ENCODE data around the gene JAML. TPM values are rescaled to one million over a fixed set of nuclear protein-coding genes. Genes with fewer than 3 reads are reported as not detected.

Gene JAML
- total and polyA plus RNA-seq, 2 experiments from 2014 or later: 0.56 to 1.0 TPM

DNA sequence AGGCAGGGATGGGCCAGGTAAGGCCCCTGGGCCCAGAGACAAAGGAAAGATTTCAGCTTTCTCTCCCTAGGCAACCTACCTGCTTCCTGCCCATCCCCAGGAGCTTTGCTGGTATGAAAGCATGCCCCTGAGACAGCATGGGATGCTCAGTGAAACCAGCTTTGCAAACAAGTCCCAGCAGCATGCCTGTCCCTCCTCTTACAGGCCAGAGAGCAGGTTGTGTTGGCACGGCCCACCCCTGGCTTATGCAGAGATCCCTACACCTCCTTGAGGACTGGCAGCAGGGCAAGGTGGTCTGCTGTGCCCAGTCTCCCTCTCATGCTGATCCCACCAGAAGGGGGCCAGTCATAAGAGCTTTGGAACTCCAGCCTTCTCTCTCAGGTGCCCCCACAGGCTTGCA lies 75.3 kb downstream of the JAML start:
- 0 out of 2 replicates have a peak, but pooled peaks cover 3% of the 10 kb centered on the region for H4K20me1 ChIP-seq (replicated peaks; ENCODE audit: insufficient read depth)
- TF ChIP-seq CTCF (conservative IDR thresholded peaks at IDR 0.05; ENCODE audit: low read depth in 2 of 2) (0 out of 4 replicates have a peak, but pooled peaks of 1 of the 2 experiments have one; percentile 4), ZNF331 (CRISPR knock-in tag; IDR thresholded peaks at IDR 0.05; ENCODE audit: low read depth) (no peak), JUNB (IDR thresholded peaks at IDR 0.05; ENCODE audit: unreplicated experiment) (no peak), POLR2AphosphoS5 (IDR thresholded peaks at IDR 0.05; ENCODE audit: low read depth) (no peak)
- peaks cover 89% of the 10 kb centered on the region for H3K27me3 ChIP-seq (ENCODE audit: insufficient read depth)
- no peak overlapping the region for H3K27ac ChIP-seq (ENCODE audit: low read depth)
- Mint-ChIP-seq H3K4me1 (peaks cover 49% of the 10 kb centered on the region), H3K36me3 (ENCODE audit: low read depth) (no peaks in the 10 kb centered on the region), H3K4me3 (no peak overlapping the region; the same call in 2 of the 3 replicates), H3K27me3 (ENCODE audit: insufficient read depth, low read depth, poor library complexity) (peaks cover 59% of the 10 kb centered on the region), H3K9me3 (no peaks in the 10 kb centered on the region), H3K27ac (no peak overlapping the region)
- no peaks in the 10 kb centered on the region for H3K79me2 ChIP-seq (replicated peaks; ENCODE audit: insufficient read depth)
- no peak overlapping the region for H3K4me2 ChIP-seq
- no peak for DNase-seq (ENCODE audit: low spot score)
- no peaks in the 10 kb centered on the region for H3K9me2 ChIP-seq (ENCODE audit: insufficient read depth)
- no peaks in the 10 kb centered on the region for H3K36me3 ChIP-seq (ENCODE audit: insufficient read depth)
- ATAC-seq: no peak
- no peak overlapping the region for H3K4me3 ChIP-seq
- no peak overlapping the region for H2AFZ ChIP-seq
- H3F3A ChIP-seq (replicated peaks; ENCODE audit: low read depth): no peaks in the 10 kb centered on the region
- H3K4me1 ChIP-seq (ENCODE audit: insufficient read depth): peaks cover 45% of the 10 kb centered on the region

GRCh38 chr11:118148856-118149255 lies 76.0 kb downstream of the JAML start:
- Mint-ChIP-seq H3K4me1 (peaks cover 43% of the 10 kb centered on the region), H3K27me3 (ENCODE audit: insufficient read depth, low read depth, poor library complexity) (peaks cover 54% of the 10 kb centered on the region), H3K4me3 (no peak overlapping the region), H3K27ac (no peak overlapping the region), H3K9me3 (no peaks in the 10 kb centered on the region), H3K36me3 (ENCODE audit: low read depth) (no peaks in the 10 kb centered on the region)
- Histone ChIP-seq H3K27me3 (ENCODE audit: insufficient read depth) (peaks cover 88% of the 10 kb centered on the region), H3K4me1 (ENCODE audit: insufficient read depth) (peaks cover 38% of the 10 kb centered on the region), H3K79me2 (replicated peaks; ENCODE audit: insufficient read depth) (no peaks in the 10 kb centered on the region), H3K36me3 (ENCODE audit: insufficient read depth) (no peaks in the 10 kb centered on the region), H3K9me2 (ENCODE audit: insufficient read depth) (no peaks in the 10 kb centered on the region), H2AFZ (no peak overlapping the region), H4K20me1 (replicated peaks; ENCODE audit: insufficient read depth) (0 out of 2 replicates have a peak, but pooled peaks cover 3% of the 10 kb centered on the region), H3K4me2 (no peak overlapping the region), H3K4me3 (no peak overlapping the region), H3K27ac (ENCODE audit: low read depth) (no peak overlapping the region), H3F3A (replicated peaks; ENCODE audit: low read depth) (no peaks in the 10 kb centered on the region)
- no peak for DNase-seq (ENCODE audit: low spot score)
- no peak for ATAC-seq
- TF ChIP-seq STAT1 (IDR thresholded peaks at IDR 0.05; ENCODE audit: unreplicated experiment) (no peak), EZH2phosphoT487 (IDR thresholded peaks at IDR 0.05; ENCODE audit: unreplicated experiment) (no peak), POLR2AphosphoS5 (IDR thresholded peaks at IDR 0.05; ENCODE audit: low read depth) (no peak), NANOG (IDR thresholded peaks at IDR 0.05; ENCODE audit: borderline replicate concordance) (no peak), CTCF (conservative IDR thresholded peaks at IDR 0.05; ENCODE audit: low read depth in 2 of 2) (no peak), ETS1 (IDR thresholded peaks at IDR 0.05) (no peak), EZH2 (IDR thresholded peaks at IDR 0.05; ENCODE audit: low read depth, unreplicated experiment) (no peak), REST (IDR thresholded peaks at IDR 0.05; ENCODE audit: unreplicated experiment) (no peak)
